ENCODE data around the gene CEACAM7. TPM values are rescaled to one million over a fixed set of nuclear protein-coding genes. Genes with fewer than 3 reads are reported as not detected.
"Not testable (repeated sequence)": the region's sequence is repeated elsewhere in the genome, so short reads cannot be mapped to it uniquely, and the experiment has no call there.

The CEACAM7 gene
- total RNA-seq, 1 donor from 2014 or later, result 4.4 TPM

DNA sequence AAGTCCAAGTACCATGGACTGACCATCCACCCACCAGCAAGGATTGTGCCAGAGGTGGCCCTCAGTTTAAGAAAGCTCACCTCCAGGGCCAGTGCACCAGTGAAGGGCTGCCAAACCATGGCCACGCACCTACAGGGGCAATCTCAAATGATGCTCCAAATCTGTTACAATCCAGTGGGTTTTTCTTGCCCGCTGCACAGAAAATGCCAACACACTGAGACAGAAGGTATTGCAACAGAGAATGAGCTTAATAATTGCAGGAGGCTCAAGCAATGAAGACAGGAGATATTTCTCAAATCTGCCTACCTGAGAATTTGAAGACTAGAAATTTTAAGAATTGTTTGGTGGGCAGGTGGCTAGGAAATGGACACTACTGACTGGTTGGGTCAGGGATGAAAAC lies 22.0 kb downstream of the CEACAM7 start:
- Mint-ChIP-seq H3K27ac (no peak overlapping the region), H3K4me1 (ENCODE audit: unreplicated experiment) (no peaks in the 10 kb centered on the region), H3K9me3 (peaks cover 13% of the 10 kb centered on the region), H3K36me3 (no peaks in the 10 kb centered on the region), H3K27me3 (no peaks in the 10 kb centered on the region), H3K4me3 (no peak overlapping the region)
- DNase-seq (ENCODE audit: extremely low spot score, unreplicated experiment), result no peak
- TF ChIP-seq, protein P1, sequence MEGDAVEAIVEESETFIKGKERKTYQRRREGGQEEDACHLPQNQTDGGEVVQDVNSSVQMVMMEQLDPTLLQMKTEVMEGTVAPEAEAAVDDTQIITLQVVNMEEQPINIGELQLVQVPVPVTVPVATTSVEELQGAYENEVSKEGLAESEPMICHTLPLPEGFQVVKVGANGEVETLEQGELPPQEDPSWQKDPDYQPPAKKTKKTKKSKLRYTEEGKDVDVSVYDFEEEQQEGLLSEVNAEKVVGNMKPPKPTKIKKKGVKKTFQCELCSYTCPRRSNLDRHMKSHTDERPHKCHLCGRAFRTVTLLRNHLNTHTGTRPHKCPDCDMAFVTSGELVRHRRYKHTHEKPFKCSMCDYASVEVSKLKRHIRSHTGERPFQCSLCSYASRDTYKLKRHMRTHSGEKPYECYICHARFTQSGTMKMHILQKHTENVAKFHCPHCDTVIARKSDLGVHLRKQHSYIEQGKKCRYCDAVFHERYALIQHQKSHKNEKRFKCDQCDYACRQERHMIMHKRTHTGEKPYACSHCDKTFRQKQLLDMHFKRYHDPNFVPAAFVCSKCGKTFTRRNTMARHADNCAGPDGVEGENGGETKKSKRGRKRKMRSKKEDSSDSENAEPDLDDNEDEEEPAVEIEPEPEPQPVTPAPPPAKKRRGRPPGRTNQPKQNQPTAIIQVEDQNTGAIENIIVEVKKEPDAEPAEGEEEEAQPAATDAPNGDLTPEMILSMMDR (conservative IDR thresholded peaks at IDR 0.05), result no peak

DNA sequence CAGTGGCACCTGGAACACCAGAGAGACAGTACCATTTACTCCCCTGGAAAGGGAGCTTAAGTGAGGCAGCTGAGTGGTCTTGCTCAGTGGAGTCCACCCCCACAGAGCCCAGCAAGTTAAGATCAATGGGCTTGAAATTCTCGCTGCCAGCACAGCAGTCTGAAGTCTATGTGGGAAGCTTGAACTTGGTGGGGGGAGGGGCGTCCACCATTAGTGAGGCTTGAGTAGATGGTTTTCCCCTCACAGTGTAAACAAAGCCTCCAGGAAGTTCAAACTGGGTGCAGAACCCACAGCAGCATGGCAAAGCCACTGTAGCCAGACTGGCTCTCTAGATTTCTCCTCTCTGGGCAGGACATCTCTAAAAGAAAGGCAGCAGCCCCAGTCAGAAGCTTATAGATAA lies 30.9 kb downstream of the CEACAM7 start:
- Mint-ChIP-seq H3K4me3 (no peak overlapping the region), H3K9me3 (peaks cover 1% of the 10 kb centered on the region), H3K27me3 (no peaks in the 10 kb centered on the region), H3K4me1 (ENCODE audit: unreplicated experiment) (no peaks in the 10 kb centered on the region), H3K27ac (no peak overlapping the region), H3K36me3 (no peaks in the 10 kb centered on the region)
- DNase-seq (ENCODE audit: extremely low spot score, unreplicated experiment), result no peak
- TF ChIP-seq, protein P1 (conservative IDR thresholded peaks at IDR 0.05), result no peak

DNA sequence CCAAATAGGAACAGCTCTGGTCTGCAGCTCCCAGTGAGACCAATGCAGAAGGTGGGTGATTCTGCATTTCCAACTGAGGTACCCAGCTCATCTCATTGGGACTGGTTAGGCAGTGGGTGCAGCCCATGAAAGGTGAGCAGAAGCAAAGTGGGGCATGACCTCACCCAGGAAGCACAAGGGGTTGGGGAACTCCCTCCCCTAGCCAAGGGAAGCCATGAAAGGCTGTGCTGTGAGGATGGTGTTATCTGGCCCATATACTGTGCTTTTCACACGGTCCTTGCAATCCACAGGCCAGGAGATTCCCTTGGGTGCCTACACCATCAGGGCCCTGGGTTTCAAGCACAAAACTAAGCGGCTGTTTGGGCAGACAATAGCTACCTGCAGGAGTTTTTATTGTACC lies 31.3 kb downstream of the CEACAM7 start:
- DNase-seq (ENCODE audit: extremely low spot score, unreplicated experiment); H3K9me3 Mint-ChIP-seq; H3K27me3 Mint-ChIP-seq; H3K27ac Mint-ChIP-seq; H3K4me1 Mint-ChIP-seq (ENCODE audit: unreplicated experiment); H3K4me3 Mint-ChIP-seq; H3K36me3 Mint-ChIP-seq: not testable (repeated sequence)

DNA sequence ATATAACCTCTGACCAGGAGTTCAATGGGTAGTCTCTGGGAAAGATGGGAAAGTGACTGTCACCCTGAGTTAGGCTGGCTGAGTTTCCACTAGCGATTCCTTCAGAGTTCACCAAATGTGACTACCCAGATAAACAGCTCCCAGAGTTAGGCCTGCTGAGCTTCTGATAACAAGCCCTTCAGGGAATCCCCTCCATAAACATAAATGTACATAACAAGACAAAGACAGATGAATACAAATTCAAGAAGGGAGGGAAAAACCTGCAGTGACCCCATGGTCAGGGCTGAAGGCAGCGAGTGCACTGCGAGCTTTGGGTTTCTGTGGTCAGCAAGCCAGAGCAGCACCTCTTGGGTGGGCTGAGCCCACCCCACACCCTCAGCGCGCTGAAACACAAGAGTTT lies 35.8 kb downstream of the CEACAM7 start:
- Mint-ChIP-seq H3K9me3 (peaks cover 5% of the 10 kb centered on the region), H3K4me1 (ENCODE audit: unreplicated experiment) (no peaks in the 10 kb centered on the region), H3K27me3 (no peaks in the 10 kb centered on the region), H3K36me3 (no peaks in the 10 kb centered on the region), H3K4me3 (no peak overlapping the region), H3K27ac (no peak overlapping the region)
- TF ChIP-seq, protein P1 (conservative IDR thresholded peaks at IDR 0.05), result no peak
- no peak for DNase-seq (ENCODE audit: extremely low spot score, unreplicated experiment)

DNA sequence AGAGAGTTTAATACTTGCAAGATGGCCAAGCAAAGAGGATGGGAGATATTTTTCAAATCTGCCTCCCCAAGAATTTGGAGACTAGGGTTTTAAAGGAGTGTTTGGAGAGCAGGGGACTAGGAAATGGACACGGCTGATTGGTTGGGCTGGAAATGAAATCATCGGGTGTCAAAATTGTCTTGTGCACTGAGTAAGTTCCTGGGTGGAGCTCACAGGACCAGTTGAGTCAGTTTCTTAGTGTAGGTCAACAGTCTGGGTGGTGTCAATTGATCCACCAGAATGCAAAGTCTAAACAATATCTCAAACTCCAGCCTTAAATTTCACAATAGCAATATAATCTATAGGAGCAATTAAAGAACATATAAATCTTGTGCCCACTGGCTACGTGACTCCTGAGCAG lies 38.2 kb downstream of the CEACAM7 start:
- Mint-ChIP-seq H3K9me3 (peaks cover 5% of the 10 kb centered on the region), H3K4me1 (ENCODE audit: unreplicated experiment) (no peaks in the 10 kb centered on the region), H3K27me3 (no peaks in the 10 kb centered on the region), H3K4me3 (no peak overlapping the region), H3K36me3 (no peaks in the 10 kb centered on the region), H3K27ac (no peak overlapping the region)
- DNase-seq (ENCODE audit: extremely low spot score, unreplicated experiment), result no peak
- TF ChIP-seq, protein P1 (conservative IDR thresholded peaks at IDR 0.05), result no peak

DNA sequence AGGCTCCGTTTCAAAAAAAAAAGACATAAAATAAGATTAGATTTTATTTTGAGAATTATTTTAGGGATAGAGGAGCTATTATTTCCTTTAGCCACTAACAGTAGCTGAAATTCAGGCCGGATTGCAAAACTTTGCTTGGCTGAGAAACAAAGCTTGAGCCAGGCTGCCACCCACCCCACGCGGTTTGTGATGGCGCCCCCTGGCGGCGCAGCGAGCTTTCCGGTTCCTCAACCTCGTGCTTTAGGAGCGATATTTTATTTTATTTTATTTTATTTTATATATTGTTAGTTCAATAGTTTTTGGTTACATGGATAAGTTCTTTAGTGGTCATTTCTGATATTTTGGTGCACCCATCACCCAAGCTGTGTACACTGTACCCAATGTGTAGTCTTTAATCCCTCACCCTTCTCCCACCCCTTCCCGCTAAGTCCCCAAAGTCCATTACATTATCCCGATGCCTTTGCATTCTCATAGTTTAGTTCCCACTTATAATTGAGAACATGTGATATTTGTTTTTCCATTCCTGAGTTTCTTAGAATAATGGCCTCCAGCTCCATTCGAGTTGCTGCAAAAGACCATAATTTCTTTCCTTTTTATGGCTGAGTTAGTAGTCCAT lies 41.4 kb downstream of the CEACAM7 start:
- TF ChIP-seq, protein P1 (conservative IDR thresholded peaks at IDR 0.05), result peak; percentile 52
- peaks cover 9% of the 10 kb centered on the region for H3K9me3 Mint-ChIP-seq
- no peak for DNase-seq (ENCODE audit: extremely low spot score, unreplicated experiment)
- H3K4me1 Mint-ChIP-seq (ENCODE audit: unreplicated experiment), result no peaks in the 10 kb centered on the region
- no peak overlapping the region for H3K4me3 Mint-ChIP-seq
- no peak overlapping the region for H3K27ac Mint-ChIP-seq
- H3K27me3 Mint-ChIP-seq, result no peaks in the 10 kb centered on the region
- no peaks in the 10 kb centered on the region for H3K36me3 Mint-ChIP-seq

Data from type B pancreatic cell (in vitro differentiated cells).